Brain pericyte (primary cell): ENCODE data around the gene ERCC4.
"Not testable (repeated sequence)": the region's sequence is repeated elsewhere in the genome, so short reads cannot be mapped to it uniquely, and the experiment has no call there.

Experiments
- DNase-seq: peaks from one replicate; pipeline ENCODE4 v3.0.0-alpha.2; 2012; ENCODE audit warnings: low read depth, low spot score

ERCC4 gene

DNA sequence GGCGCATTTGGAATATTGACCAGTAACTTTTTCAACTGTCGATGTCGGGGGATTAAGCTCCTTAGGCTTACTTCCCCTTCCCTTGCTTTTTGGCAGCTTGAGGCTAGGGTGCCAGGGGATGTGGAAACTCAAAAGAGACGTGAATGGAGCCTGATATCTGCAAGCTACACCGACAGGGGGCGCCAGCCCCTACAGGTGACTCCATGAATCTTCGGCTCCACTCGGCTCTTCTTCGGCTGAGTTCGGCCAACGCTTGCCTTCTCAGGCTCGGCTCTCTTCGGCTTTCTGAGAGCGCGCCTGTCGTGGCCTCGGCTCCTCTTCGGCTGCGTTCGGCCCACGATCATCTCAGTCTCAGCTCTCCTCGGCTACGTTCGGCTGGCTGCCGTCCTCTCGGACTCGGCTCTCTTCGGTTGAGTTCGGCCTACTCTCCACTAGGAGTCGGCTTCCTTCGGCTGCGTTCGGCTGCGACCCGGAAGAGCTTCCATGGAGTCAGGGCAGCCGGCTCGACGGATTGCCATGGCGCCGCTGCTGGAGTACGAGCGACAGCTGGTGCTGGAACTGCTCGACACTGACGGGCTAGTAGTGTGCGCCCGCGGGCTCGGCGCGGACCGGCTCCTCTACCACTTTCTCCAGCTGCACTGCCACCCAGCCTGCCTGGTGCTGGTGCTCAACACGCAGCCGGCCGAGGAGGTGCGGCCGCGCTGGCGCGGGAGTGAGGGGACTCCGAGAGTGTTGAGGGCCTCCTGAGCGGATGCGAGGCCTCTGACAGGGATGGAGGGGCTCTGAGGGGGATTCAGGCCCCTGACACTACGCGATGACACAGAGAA is at the start of gene ERCC4:
ERCC4 (plus strand) TSS at position 472 of the 827 bp plus-strand sequence; CDS start at position 484, 12 bp downstream.
- DNase-seq = peak; percentile 99

DNA sequence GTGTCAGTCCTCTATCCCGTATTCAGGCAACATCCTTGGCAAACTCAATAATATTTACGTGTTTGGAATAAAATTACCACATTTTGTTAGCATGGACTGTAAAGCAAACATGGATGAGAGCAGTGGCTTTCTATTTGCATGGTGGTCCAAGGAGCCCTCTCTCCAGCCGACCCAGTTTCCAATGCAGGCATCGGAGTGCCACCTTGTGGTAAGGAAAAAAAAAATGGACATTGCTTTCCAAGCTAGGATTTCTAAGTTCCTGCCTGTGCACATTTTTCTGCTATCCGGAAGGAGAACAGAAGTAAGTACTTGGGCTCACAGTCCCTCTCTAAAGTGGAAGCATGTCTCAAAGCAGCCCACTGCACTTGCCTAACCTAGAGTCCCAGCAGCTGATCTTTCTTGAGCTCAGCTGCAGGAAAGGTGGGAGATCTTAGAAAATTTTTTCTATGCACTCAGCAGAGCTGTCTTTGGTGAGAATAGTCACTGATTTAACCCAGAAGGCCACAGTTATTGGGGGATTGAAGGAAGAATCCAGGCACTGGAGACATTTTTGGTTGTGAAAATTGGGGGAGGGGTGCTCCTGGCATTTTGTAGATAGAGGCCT is 46.0 kb upstream of the ERCC4 start:
- no peak for DNase-seq

GRCh38 chr16:13875614-13876284 is 44.2 kb upstream of the ERCC4 start:
- DNase-seq = no peak

DNA sequence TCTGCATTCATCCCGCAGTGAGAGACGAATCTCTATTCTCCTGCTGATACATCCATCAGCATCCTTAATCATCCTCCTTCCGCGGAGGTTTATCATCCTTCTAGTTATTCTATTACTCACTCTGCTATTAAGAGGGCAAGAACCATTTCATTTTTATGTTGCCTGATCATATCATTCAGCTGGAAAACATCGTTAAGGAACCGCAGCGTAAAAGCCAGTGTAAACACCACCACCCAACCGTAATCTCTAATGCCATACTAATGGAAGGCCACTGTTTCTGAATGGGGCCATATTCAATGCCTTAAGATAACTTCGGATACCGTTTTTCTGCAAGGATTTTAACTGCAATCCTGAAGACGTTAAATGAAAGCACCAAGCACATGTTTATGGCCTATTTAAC is 36.7 kb upstream of the ERCC4 start:
- DNase-seq = no peak

- DNase-seq = no peak
Measured at GRCh38 chr16:13883881-13884280, 36.1 kb upstream of the ERCC4 start.

DNA sequence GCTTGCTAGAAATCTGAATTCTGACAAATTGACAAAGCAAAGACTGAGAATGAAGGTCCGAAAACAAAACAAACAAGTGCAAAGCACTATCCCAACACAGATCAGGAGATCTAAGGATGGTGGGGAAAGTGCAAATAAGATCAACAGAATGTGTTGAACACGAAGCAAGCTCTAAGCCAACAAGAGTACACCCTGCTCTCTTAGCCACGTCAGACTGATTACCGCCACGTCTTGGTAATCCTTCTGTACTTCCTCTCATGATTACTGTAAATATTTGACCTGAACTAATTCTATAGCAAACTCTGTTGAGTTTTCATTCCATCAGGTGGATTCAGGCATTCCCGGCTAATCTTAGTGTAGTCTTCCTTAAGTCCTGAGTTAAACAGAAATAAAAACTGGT is 34.3 kb upstream of the ERCC4 start:
- DNase-seq = no peak

DNA sequence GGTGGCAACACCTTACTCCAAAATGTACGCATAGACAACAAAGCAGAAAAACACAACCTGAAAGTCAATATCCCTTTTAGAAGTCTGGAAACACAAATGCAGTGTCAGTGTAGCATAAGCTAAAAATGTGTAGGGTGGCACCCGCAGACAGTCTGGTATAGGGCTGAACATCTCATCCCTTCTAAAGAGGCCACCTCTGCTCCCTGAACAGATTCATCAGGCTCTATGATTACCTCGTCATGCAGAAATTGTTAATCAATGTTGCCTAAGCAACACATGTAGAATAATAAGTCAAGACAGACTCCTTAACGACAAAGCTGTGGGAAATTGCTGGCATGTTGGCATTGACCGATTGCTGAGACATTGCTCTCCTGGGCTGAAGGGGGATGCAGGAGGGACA is 33.3 kb upstream of the ERCC4 start:
- DNase-seq = no peak

DNA sequence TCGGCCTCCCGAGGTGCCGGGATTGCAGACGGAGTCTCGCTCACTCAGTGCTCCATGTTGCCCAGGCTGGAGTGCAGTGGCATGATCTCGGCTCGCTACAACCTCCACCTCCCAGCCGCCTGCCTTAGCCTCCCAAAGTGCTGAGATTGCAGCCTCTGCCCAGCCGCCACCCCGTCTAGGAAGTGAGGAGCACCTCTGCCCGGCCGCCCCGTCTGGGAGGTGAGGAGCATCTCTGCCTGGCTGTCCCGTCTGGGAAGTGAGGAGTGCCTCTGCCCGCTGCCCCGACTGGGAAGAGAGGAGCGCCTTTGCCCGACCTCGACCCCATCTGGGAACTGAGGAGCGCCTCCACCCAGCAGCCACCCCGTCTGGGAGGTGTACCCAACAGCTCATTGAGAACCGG is 30.6 kb upstream of the ERCC4 start:
- not testable (repeated sequence) for DNase-seq

GRCh38 chr16:13892301-13892700 is 27.7 kb upstream of the ERCC4 start:
- no peak for DNase-seq

DNA sequence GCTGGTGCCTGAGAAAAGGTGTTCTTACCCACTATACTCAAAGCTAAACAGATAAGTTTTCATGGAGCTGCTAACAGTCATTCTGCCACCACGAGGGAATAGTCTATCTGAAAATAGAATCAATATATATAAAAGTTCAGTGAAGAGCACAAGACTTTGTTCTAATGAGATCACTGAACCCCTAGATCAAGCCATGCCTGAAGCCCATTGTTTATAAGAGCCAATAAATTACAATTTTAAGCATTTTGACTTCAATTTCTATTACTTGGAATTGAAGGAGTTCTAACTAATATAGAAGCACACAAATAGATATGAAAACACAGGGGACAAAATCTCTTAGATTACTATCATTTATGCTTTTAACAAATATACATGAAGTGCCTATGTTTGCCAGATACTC is 24.4 kb upstream of the ERCC4 start:
- no peak for DNase-seq

GRCh38 chr16:13896543-13897182 is 23.3 kb upstream of the ERCC4 start:
- no peak for DNase-seq

GRCh38 chr16:13897806-13898205 is 22.1 kb upstream of the ERCC4 start:
- DNase-seq = no peak

DNA sequence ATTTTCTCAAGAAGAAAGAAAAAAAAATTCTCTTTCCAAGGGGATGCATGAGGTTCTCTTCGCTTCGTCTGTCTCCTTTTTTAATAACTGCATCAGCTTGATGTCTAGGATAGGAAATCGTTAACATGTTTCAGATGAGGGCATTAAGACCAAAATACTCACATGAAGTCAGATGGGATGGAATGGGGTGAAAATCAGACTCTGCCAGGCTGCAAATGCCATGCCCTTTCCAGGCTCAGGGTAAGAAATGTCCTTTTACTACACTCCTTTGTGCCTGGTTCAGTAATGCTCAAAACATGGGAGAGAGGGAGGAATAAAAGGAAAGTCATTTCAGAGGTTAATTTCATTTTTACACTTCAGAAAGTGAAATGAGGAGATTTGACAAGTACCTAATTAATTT is 21.7 kb upstream of the ERCC4 start:
- no peak for DNase-seq

- DNase-seq = no peak
Measured at GRCh38 chr16:13902052-13902451, 17.9 kb upstream of the ERCC4 start.

DNA sequence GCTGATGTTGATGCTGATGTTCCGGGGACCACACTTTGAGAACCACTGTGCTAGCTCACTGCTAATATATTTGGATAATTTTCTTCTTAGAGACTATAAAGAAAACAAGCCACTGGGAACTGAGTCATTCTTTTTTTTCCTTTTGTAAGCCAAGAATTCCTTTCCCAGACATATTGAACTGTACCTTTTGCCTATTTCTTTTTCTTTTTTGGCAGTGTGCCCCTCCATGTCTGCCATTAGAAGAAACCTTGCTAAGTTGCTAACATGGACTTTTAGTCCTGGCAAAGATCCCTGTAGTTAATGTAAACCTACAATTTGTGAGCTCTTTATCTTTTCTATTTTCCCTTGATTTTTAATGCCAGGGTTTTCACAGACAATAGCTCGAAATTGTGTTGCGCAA is 17.3 kb upstream of the ERCC4 start:
- DNase-seq = no peak

- DNase-seq = no peak
Measured at GRCh38 chr16:13904179-13904691, 15.7 kb upstream of the ERCC4 start.

- DNase-seq = not testable (repeated sequence)
Measured at GRCh38 chr16:13904822-13905221, 15.1 kb upstream of the ERCC4 start.

DNA sequence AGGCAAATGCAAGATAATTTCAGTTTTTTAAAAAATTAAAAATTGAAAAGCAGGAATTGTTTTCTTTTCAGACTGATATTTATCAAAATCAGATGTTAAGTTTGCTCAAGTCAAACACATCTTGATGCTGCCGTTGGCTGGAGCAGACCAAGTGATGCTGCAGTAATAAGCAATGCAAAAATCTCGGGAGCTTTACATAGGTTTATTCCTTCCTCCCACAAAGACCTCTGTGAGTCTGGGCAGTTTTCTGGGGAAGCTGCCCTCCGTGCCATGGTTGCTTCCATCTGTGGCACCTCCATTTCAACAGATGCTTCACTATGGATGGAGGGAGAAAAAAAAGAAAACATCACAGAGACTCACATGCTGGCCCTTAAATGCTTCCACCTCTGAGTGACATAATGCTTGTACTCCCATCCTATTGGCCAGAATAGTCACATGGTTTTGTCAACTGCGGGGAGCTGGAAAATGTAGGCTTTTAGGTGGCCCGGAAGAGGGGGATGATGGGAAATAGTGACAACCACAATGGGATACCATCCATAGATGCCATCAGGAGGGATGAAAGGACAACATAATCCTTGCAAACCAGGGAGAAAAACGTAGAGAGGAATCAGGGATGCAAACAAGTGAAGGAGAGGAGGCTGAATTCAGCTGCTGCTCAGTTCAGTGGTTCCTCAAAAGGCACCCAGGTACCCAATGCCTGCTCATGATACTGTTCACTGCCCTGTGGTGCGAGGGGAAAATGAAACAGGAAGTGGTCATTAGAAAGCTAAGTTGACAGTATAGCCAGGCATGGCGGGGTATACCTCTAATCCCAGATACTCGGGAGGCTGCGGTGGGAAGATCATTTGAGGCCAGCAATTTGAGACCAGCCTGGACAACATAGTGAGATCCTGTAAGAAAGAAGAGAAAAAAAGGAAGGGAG is 13.5 kb upstream of the ERCC4 start:
- no peak for DNase-seq

DNA sequence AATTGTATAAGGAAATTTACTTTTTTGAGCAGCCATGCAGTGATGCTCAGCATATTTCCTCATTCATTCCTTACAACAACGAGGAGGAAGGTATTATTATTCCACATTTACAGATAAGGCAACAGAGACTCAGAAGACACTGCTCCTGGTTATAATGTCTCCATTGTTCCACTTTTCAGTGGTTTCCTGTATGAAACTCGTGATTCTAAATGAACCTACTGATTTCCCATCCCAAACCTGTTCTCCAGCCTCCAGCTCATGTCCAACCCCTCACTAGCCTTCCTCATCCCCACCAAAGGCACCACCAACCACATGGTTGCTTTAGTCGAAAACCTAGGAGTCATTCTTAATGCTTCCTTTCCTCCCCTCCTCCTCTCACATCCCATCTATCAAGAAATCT is 12.5 kb upstream of the ERCC4 start:
- no peak for DNase-seq

DNA sequence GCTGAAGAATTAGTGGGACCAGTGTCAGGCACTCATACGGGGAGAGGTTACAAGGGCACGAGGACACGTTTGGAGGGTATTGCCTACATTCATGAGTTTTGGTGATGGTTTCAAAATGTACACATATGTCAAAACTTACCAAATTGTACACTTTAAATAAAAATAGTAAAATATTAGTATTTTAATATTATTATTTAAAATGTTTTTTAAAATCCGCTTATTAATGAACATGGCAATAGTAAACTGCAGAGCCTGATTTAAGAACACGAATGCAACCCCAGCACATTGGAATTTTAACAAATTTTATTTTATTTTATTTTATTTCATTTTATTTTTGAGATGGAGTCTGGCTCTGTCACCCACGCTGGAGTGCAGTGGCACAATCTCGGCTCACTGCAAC is 10.9 kb upstream of the ERCC4 start:
- no peak for DNase-seq

- DNase-seq = no peak
Measured at GRCh38 chr16:13909872-13910303, 10.1 kb upstream of the ERCC4 start.
